Stimulated activated CD4-positive, alpha-beta T cell treated with anti-CD3 and anti-CD28 coated beads, Interleukin-2, amount 100 ng/mL, for 24 hours (primary cell): ENCODE data around the gene FCAR.
"Not testable (repeated sequence)": the region's sequence is repeated elsewhere in the genome, so short reads cannot be mapped to it uniquely, and the experiment has no call there.

ENCODE experiments used
- DNase-seq, 2 donors: peaks; one replicate each; pipeline ENCODE4 v3.0.0-alpha.2; 2020

The FCAR gene

DNA sequence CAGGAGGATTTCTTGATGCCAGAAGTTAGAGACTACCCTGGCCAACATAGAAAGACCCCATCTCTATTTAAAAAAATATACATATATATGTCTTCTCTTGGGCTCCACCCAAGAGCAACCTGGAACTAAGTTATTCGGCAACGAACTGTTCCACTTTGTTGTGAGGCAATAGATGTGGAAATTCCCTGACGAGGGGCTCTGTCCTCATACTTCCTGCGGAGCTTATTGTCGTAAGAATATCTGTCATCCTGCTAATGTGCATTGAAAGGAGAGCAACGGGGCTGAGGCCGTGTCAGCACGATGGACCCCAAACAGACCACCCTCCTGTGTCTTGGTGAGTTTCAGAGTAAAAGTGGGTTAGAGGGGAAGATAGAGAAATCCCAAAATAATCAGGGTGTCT lies at the start of gene FCAR:
TSS of gene FCAR (plus strand) at position 246 of the 400 bp plus-strand sequence. CDS start at position 301, 55 bp downstream.
- DNase-seq = no peak

GRCh38 chr19:54824416-54824815 lies 49.6 kb upstream of the FCAR start:
- not testable (repeated sequence) for DNase-seq

- DNase-seq = not testable (repeated sequence)
Measured at GRCh38 chr19:54825326-54825725, 48.7 kb upstream of the FCAR start.

GRCh38 chr19:54828064-54828463 lies 46.0 kb upstream of the FCAR start:
- DNase-seq = not testable (repeated sequence)

DNA sequence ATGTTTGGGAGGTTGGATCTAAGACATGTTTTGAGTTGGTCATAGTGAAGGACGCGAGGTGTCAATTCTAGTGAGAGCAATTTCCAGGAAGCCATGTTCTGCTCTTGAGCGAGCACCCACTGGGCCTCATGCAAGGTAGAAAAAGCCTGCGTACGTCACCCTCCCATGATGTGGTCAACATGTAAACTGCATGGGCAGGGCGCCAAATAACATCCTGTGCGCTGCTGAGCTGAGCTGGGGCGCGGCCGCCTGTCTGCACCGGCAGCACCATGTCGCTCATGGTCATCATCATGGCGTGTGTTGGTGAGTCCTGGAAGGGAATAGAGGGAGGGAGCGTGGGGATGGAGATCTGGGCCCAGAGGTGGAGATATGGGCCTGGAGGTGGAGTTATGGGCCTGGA lies 41.5 kb upstream of the FCAR start, which contains the start of gene KIR2DS4:
TSS of gene KIR2DS4 (plus strand) at position 181 of the 400 bp plus-strand sequence.
- not testable (repeated sequence) for DNase-seq

DNA sequence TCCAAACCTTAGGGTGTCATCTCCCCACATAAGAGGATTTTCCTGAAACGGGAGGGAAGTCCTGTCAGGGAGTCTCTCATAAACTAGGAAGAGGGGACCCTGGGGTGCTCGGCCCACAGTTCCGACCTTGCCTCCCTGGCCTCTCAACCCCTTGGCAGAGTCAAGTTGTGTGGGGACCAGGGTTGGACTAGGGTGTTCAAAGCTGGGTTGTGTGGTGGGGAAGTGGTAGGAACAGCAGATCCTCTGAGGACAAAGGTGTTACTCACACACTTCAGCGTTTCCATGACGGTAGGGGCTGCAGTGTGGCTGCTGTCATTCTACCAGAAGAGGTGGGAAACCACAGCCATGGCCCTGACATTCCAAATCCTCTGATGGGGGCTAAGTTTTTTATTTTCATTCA lies 38.9 kb upstream of the FCAR start:
- DNase-seq = not testable (repeated sequence)

DNA sequence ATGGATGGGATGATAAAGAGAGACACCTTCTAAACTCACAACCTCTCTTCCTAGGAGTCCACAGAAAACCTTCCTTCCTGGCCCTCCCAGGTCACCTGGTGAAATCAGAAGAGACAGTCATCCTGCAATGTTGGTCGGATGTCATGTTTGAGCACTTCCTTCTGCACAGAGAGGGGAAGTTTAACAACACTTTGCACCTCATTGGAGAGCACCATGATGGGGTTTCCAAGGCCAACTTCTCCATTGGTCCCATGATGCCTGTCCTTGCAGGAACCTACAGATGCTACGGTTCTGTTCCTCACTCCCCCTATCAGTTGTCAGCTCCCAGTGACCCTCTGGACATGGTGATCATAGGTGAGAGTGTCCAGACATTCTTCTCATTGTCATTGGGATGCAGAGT lies 36.5 kb upstream of the FCAR start:
- DNase-seq = not testable (repeated sequence)

DNA sequence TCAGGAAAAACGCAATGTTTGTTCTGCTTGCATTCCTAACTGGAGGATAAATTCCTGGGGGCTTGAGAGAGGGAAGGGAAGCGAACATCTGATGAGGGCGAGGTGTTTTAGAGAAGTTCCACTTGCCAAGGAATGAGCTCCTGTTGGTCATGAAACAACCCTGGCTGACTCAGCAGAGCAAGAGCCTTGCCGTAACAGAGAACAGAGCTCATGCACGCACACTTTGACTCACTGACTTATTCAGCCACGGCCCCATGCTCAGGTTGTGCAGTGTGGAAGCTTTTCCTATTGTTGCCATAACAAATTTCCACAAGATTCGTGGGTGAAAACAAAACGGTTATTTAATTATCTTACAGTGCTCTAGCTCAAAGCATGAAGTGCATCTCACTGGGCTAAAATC lies 30.9 kb upstream of the FCAR start:
- not testable (repeated sequence) for DNase-seq

- DNase-seq = not testable (repeated sequence)
Measured at GRCh38 chr19:54850061-54850640, 23.9 kb upstream of the FCAR start, which contains the start of gene KIR3DL2. Gene KIR3DL2 (plus strand): TSS chr19:54850443. CDS start chr19:54850476, 33 bp downstream.

DNA sequence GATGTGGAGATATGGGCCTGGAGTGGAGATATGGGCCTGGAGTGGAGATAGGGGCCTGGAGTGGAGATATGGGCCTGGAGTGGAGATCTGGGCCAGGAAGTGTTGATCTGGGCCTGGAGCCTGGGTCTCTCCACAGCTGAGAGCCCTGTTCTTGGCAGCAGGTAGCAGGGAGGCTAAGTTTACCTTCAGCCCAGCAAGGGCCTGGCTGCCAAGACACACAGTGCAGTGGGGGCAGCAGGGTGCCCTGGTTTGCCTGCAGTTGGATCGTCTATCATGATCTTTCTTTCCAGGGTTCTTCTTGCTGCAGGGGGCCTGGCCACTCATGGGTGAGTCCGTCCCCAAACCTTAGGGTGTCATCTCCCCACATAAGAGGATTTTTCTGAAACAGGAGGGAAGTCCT lies 23.1 kb upstream of the FCAR start:
- no peak for DNase-seq

GRCh38 chr19:54851353-54851752 lies 22.7 kb upstream of the FCAR start:
- DNase-seq = no peak

DNA sequence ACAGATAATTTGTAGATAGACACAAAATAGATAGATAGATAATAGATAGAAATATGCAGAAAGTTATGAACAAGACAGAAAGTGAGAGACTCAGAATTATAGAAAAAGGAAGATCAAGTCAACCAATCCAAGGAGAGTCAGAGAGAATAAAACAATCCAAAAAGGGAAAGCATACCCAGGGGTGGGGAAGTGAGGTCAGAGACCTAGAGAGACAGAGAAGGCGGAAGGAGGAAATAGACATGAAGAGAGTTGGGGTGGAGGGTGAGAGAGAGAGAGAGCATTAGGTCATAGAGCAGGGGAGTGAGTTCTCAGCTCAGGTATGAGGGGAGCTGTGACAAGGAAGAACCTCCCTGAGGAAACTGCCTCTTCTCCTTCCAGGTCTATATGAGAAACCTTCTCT lies 18.8 kb upstream of the FCAR start:
- not testable (repeated sequence) for DNase-seq

- not testable (repeated sequence) for DNase-seq
Measured at GRCh38 chr19:54858476-54858875, 15.6 kb upstream of the FCAR start.

- not testable (repeated sequence) for DNase-seq
Measured at GRCh38 chr19:54859421-54859820, 14.6 kb upstream of the FCAR start.

DNA sequence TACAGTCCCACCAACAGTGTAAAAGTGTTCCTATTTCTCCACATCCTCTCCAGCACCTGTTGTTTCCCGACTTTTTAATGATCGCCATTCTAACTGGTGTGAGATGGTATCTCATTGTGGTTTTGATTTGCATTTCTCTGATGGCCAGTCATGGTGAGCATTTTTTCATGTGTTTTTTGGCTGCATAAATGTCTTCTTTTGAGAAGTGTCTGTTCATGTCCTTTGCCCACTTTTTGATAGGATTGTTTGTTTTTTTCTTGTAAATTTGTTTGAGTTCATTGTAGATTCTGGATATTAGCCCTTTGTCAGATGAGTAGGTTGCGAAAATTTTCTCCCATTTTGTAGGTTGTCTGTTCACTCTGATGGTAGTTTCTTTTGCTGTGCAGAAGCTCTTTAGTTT lies 10.6 kb upstream of the FCAR start:
- not testable (repeated sequence) for DNase-seq

DNA sequence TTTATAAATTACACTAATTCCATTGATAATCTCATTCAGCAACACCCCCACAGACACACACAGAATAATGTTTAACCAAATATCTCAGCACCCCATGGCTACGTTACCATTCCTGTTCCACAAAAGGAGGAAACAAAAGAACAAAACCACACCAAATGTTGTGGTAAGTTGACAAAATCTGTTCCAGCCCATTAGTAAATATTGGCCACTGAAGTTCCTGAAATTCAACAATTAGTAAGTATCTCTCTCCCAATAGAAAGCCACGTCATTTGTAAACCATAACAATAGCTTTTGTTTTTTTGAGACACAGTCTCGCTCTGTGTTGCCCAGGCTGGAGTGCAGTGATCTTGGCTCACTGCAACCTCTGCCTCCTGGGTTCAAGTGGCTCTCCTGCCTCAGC lies 2.3 kb upstream of the FCAR start:
- no peak for DNase-seq

GRCh38 chr19:54875506-54875905 lies 1.5 kb downstream of the FCAR start:
- DNase-seq = no peak

- DNase-seq = no peak
Measured at GRCh38 chr19:54877471-54877870, 3.4 kb downstream of the FCAR start.

DNA sequence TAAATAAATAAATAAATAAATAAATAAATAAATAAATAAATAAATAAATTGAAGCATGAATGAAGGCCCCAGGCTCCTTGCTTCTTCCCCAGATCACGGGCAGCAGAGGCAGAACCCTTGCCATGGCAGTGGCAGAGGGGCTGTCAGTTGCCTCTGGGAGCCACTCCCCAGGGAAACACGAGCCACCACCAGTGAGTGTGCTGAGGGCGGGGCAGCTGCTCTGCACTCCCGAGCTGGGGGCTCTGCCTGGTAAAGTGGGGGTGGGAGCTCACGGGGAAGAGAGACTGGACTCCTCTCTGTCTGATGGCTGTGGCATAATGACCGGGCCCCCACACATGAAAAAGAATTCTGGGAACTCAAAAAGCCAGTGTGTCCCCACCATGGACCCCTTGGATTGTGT lies 7.8 kb downstream of the FCAR start:
- no peak for DNase-seq

GRCh38 chr19:54882758-54883157 lies 8.7 kb downstream of the FCAR start:
- DNase-seq = no peak

GRCh38 chr19:54883228-54883627 lies 9.2 kb downstream of the FCAR start:
- DNase-seq = no peak

DNA sequence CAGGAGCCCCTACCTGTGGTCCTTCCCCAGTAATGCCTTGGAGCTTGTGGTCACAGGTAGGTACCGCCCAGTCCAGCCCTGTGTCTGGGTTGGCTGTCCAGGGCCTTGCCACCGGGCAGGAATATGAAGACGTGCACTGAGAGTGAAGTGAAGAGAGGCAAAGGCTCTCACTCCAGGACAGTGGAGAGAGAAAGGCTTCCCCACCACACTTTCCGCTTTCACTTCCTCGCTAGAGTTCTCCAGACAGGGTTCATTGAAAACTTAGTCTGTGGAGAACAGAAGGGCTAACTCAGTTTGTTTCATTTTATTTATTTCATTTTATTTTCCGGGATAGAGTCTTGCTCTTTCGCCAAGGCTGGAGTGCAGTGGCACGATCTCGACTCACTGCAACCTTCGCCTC lies 14.2 kb downstream of the FCAR start:
- no peak for DNase-seq

GRCh38 chr19:54889566-54889965 lies 15.5 kb downstream of the FCAR start:
- no peak for DNase-seq

DNA sequence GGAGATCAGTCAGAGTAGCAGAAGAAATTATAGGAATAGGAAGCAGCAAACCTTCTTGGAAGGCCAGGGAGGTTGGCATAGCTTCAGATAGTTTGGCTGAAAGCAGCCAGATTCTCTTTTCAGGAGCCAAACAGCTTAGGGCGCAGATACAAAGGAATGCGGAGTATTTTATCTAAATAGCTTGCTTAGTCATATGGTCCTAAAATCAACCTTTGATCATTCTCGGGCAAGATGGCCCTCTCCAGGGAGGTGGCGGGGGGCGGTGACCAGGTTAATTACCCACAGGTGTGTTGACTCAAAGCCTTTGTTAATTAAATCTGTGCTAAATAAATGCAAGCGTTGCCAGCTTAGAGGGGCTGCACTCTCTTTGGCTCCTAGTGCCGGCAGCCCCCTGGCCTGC lies 19.4 kb downstream of the FCAR start:
- DNase-seq = no peak

GRCh38 chr19:54894106-54894505 lies 20.1 kb downstream of the FCAR start:
- not testable (repeated sequence) for DNase-seq
